ENCODE results near the gene SCYGR7. TPM values are rescaled to one million over a fixed set of nuclear protein-coding genes. Genes with fewer than 3 reads are reported as not detected.

SCYGR7 gene
- total and polyA plus RNA-seq, 2 of the 13 experiments (the other 11 are each of a cell fraction or from before 2014, with no cell fraction given), result not detected

- TF ChIP-seq ZNF543 (CRISPR knock-in tag; IDR thresholded peaks at IDR 0.05) (no peak), BORCS8-MEF2B (CRISPR knock-in tag; IDR thresholded peaks at IDR 0.05) (0 out of 2 replicates have a peak, but pooled peaks have one; percentile 33), TBX2 (CRISPR knock-in tag; IDR thresholded peaks at IDR 0.05; ENCODE audit: borderline replicate concordance) (peak; percentile 22; the same call in 1 of the 2 replicates), MLLT10 (CRISPR knock-in tag; IDR thresholded peaks at IDR 0.05) (no peak), ZFYVE20 (CRISPR knock-in tag; IDR thresholded peaks at IDR 0.05; ENCODE audit: borderline replicate concordance, low read depth) (no peak), ZBTB46 (CRISPR knock-in tag; IDR thresholded peaks at IDR 0.05; ENCODE audit: borderline replicate concordance) (no peak), FOXK1 (CRISPR knock-in tag; IDR thresholded peaks at IDR 0.05; ENCODE audit: borderline replicate concordance, low read depth) (no peak), ZBTB8A (CRISPR knock-in tag; IDR thresholded peaks at IDR 0.05; ENCODE audit: borderline replicate concordance, low read depth) (no peak), TGIF2 (CRISPR knock-in tag; IDR thresholded peaks at IDR 0.05) (no peak), ZNF10 (CRISPR knock-in tag; IDR thresholded peaks at IDR 0.05; ENCODE audit: borderline replicate concordance, low read depth) (no peak), TAF1 (CRISPR knock-in tag; IDR thresholded peaks at IDR 0.05) (no peak)
Observed at GRCh38 chr2:227772197-227772661, 44.1 kb downstream of the SCYGR7 start (continued).

GRCh38 chr2:227772932-227773331 lies 44.8 kb downstream of the SCYGR7 start:
- in situ Hi-C loops (cut with HindIII; ENCODE audit: extremely low pct_ligation_motif_present, low pct_unique_long_range_greater_than_20kb), result no loop called here
- H3K27ac ChIP-seq (ENCODE audit: extremely low read length, insufficient read depth, low read length), result no peak overlapping the region
- CTCF ChIA-PET (ENCODE audit: low intra/inter-chr PET ratio, low total read pairs), result interaction anchor here (3.1 kb wide), 1 partner anchor 89 kb away, joined by 17 read pairs; no protein-coding TSS in a partner anchor
- peak; percentile 49 for ATAC-seq
- WGBS (ENCODE audit: low lambda C conversion rate), result 32% methylated on average over 2 of the region's 2 CpGs
- no peak for FAIRE-seq
- H3K4me2 ChIP-seq (ENCODE audit: low read depth, low read length), result peak overlapping the region; percentile 53
- H3K4me1 ChIP-seq (ENCODE audit: insufficient read depth, low read length), result peaks cover 62% of the 10 kb centered on the region
- no peak overlapping the region for H3K4me3 ChIP-seq (replicated peaks in 1 of 3; ENCODE audit: insufficient read depth in 1 of 3, low read depth in 2 of 3, low read length in 3 of 3)
- no peak for DNase-seq (ENCODE audit: low spot score)
- intact Hi-C loops (cut with micrococcal nuclease; ENCODE audit: unreplicated experiment), result no loop called here
- H3K36me3 ChIP-seq (replicated peaks in 1 of 2; ENCODE audit: control insufficient read depth in 1 of 2, insufficient read depth in 2 of 2, low read length in 2 of 2), result no peaks in the 10 kb centered on the region
- H3K9ac ChIP-seq (ENCODE audit: insufficient read depth, low read depth, low read length), result no peak overlapping the region
- POLR2A ChIA-PET, result no interaction called here
- BruUV-seq (replicated peaks), result no TSS peak
- peaks cover 0 to 2% of the 10 kb centered on the region in 2 experiments; a peak in 1 of 5 replicates for H3K27me3 ChIP-seq (ENCODE audit: control insufficient read depth in 1 of 2, insufficient read depth in 2 of 2, low read length in 2 of 2)
- H2AFZ ChIP-seq (ENCODE audit: low read length), result peak overlapping the region; percentile 24
- no peaks in the 10 kb centered on the region for H3K79me2 ChIP-seq (ENCODE audit: insufficient read depth, low read length)
- H4K20me1 ChIP-seq (ENCODE audit: insufficient read depth, low read length), result no peaks in the 10 kb centered on the region
- no peaks in the 10 kb centered on the region for H3K9me3 ChIP-seq (ENCODE audit: low read length)
- TF ChIP-seq ZNF510 (CRISPR knock-in tag; IDR thresholded peaks at IDR 0.05; ENCODE audit: low read depth) (no peak), ZHX2 (IDR thresholded peaks at IDR 0.05; ENCODE audit: low read depth) (no peak), ZHX2 (CRISPR knock-in tag; IDR thresholded peaks at IDR 0.05; ENCODE audit: borderline replicate concordance) (no peak), ARHGAP35 (CRISPR knock-in tag; IDR thresholded peaks at IDR 0.05; ENCODE audit: borderline replicate concordance) (no peak), MEIS2 (CRISPR knock-in tag; IDR thresholded peaks at IDR 0.05) (no peak), HNRNPUL1 (IDR thresholded peaks at IDR 0.05; ENCODE audit: low read depth, low read length) (no peak)
